ENCODE data around the gene TMEM131L. TPM values are rescaled to one million over a fixed set of nuclear protein-coding genes. Genes with fewer than 3 reads are reported as not detected.
"Not testable (repeated sequence)": the region's sequence is repeated elsewhere in the genome, so short reads cannot be mapped to it uniquely, and the experiment has no call there.

The TMEM131L gene
- total RNA-seq, 1 donor from 2014 or later, result 60.2 TPM

GRCh38 chr4:153452658-153453378 lies 13.3 kb upstream of the TMEM131L start:
- no peak overlapping the region for H3K27ac Mint-ChIP-seq (ENCODE audit: unreplicated experiment)
- H3K36me3 Mint-ChIP-seq (ENCODE audit: unreplicated experiment), result no peaks in the 10 kb centered on the region
- no peak for DNase-seq
- peaks cover 11% of the 10 kb centered on the region for H3K4me1 Mint-ChIP-seq (ENCODE audit: low read depth, unreplicated experiment)
- H3K4me3 Mint-ChIP-seq (ENCODE audit: unreplicated experiment), result no peak overlapping the region
- TF ChIP-seq CTCF (IDR thresholded peaks at IDR 0.05; ENCODE audit: partially characterized antibody, unreplicated experiment), result no peak
- peaks cover 3% of the 10 kb centered on the region for H3K9me3 Mint-ChIP-seq (ENCODE audit: unreplicated experiment)
- H3K27me3 Mint-ChIP-seq (ENCODE audit: unreplicated experiment), result no peaks in the 10 kb centered on the region

- Mint-ChIP-seq H3K4me3 (ENCODE audit: unreplicated experiment) (no peak overlapping the region), H3K36me3 (ENCODE audit: unreplicated experiment) (no peaks in the 10 kb centered on the region), H3K4me1 (ENCODE audit: low read depth, unreplicated experiment) (peaks cover 6% of the 10 kb centered on the region), H3K9me3 (ENCODE audit: unreplicated experiment) (peaks cover 3% of the 10 kb centered on the region), H3K27ac (ENCODE audit: unreplicated experiment) (no peak overlapping the region), H3K27me3 (ENCODE audit: unreplicated experiment) (no peaks in the 10 kb centered on the region)
- no peak for DNase-seq
- no peak for TF ChIP-seq CTCF (IDR thresholded peaks at IDR 0.05; ENCODE audit: partially characterized antibody, unreplicated experiment)
Measured at GRCh38 chr4:153453402-153453801, 12.8 kb upstream of the TMEM131L start.

GRCh38 chr4:153458969-153459368 lies 7.2 kb upstream of the TMEM131L start:
- Mint-ChIP-seq H3K4me1 (ENCODE audit: low read depth, unreplicated experiment) (no peaks in the 10 kb centered on the region), H3K27ac (ENCODE audit: unreplicated experiment) (no peak overlapping the region), H3K27me3 (ENCODE audit: unreplicated experiment) (no peaks in the 10 kb centered on the region), H3K9me3 (ENCODE audit: unreplicated experiment) (peaks cover 2% of the 10 kb centered on the region), H3K36me3 (ENCODE audit: unreplicated experiment) (no peaks in the 10 kb centered on the region), H3K4me3 (ENCODE audit: unreplicated experiment) (no peak overlapping the region)
- no peak for TF ChIP-seq CTCF (IDR thresholded peaks at IDR 0.05; ENCODE audit: partially characterized antibody, unreplicated experiment)
- no peak for DNase-seq

- H3K9me3 Mint-ChIP-seq (ENCODE audit: unreplicated experiment); H3K36me3 Mint-ChIP-seq (ENCODE audit: unreplicated experiment); DNase-seq; H3K27ac Mint-ChIP-seq (ENCODE audit: unreplicated experiment); H3K4me1 Mint-ChIP-seq (ENCODE audit: low read depth, unreplicated experiment); H3K4me3 Mint-ChIP-seq (ENCODE audit: unreplicated experiment); H3K27me3 Mint-ChIP-seq (ENCODE audit: unreplicated experiment): not testable (repeated sequence)
Measured at GRCh38 chr4:153461549-153461948, 4.6 kb upstream of the TMEM131L start.

- Mint-ChIP-seq H3K9me3 (ENCODE audit: unreplicated experiment) (peaks cover 10% of the 10 kb centered on the region), H3K27ac (ENCODE audit: unreplicated experiment) (no peak overlapping the region), H3K27me3 (ENCODE audit: unreplicated experiment) (peaks cover 3% of the 10 kb centered on the region), H3K36me3 (ENCODE audit: unreplicated experiment) (no peaks in the 10 kb centered on the region), H3K4me1 (ENCODE audit: low read depth, unreplicated experiment) (peaks cover 16% of the 10 kb centered on the region), H3K4me3 (ENCODE audit: unreplicated experiment) (no peak overlapping the region)
- no peak for DNase-seq
- no peak for TF ChIP-seq CTCF (IDR thresholded peaks at IDR 0.05; ENCODE audit: partially characterized antibody, unreplicated experiment)
Measured at GRCh38 chr4:153464068-153464467, 2.1 kb upstream of the TMEM131L start.
